HEK293T (cell line): ENCODE results near the gene COA8.

Experiments used
- ARNT ChIP-seq: fragments of 450-650 bp; IDR thresholded peaks from 2 replicates; pipeline ENCODE4 v1.6.1; 2017; ENCODE audit warnings: mild to moderate bottlenecking
- CTBP1 ChIP-seq: fragments of 450-650 bp; IDR thresholded peaks from 2 replicates; pipeline ENCODE4 v1.6.1; 2016; ENCODE audit warnings: borderline replicate concordance
- ELF4 ChIP-seq: fragments of 450-650 bp; IDR thresholded peaks from 2 replicates; pipeline ENCODE4 v1.6.1; 2017; ENCODE audit warnings: antibody characterized with exemption
- FOXA1 ChIP-seq: fragments of 450-650 bp; IDR thresholded peaks from 2 replicates; pipeline ENCODE4 v1.6.1; 2016; ENCODE audit warnings: mild to moderate bottlenecking
- LEF1 ChIP-seq: fragments of 450-650 bp; IDR thresholded peaks from 2 replicates; pipeline ENCODE4 v1.6.1; 2017; ENCODE audit warnings: mild to moderate bottlenecking, borderline replicate concordance
- NFRKB ChIP-seq: fragments of 450-650 bp; IDR thresholded peaks from 2 replicates; pipeline ENCODE4 v1.6.1; 2016; ENCODE audit warnings: mild to moderate bottlenecking, moderate library complexity
- SP1 ChIP-seq: fragments of 450-650 bp; IDR thresholded peaks from 2 replicates; pipeline ENCODE4 v1.6.1; 2017
- SUZ12 ChIP-seq: fragments of 450-650 bp; IDR thresholded peaks from 2 replicates; pipeline ENCODE4 v1.6.1; 2016; ENCODE audit warnings: mild to moderate bottlenecking
- TARDBP ChIP-seq: fragments of 450-650 bp; IDR thresholded peaks from 2 replicates; pipeline ENCODE4 v1.6.1; 2016
- ZNF384 ChIP-seq: fragments of 450-650 bp; IDR thresholded peaks from 2 replicates; pipeline ENCODE4 v1.6.1; 2016

DNA sequence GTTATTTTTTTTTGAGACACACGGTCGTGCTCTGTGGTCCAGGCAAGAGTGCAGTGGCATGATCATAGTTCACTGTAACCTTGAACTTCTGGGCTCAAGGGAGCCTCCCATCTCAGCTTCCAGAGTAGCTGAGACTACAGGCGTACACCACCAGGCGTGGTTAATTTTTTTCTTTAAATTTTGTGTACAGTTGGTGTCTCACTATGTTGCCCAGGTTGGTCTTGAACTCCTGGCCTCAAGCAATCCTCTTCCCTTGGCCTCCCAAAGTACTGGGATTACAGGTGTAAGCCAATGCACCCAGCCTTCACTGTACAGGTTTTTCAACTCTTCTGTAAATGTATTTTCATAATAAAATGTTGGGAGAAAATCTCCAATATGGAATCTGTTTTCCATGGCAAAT is 60.5 kb downstream of the COA8 start:
- TF ChIP-seq ZNF384 (no peak), SUZ12 (no peak), NFRKB (no peak), SP1 (no peak), TARDBP (no peak), CTBP1 (no peak), ARNT (no peak), FOXA1 (no peak), ELF4 (no peak), LEF1 (no peak)
